NCI-H2227 (cell line): ENCODE data around the gene TMEM132A.
"Not testable (repeated sequence)": the region's sequence is repeated elsewhere in the genome, so short reads cannot be mapped to it uniquely, and the experiment has no call there.

Source experiments
- DNase-seq: peaks from one replicate; lab custom pipeline; 2025; ENCODE audit not compliant: unreplicated experiment; lab: John Stamatoyannopoulos, UW

The TMEM132A gene

DNA sequence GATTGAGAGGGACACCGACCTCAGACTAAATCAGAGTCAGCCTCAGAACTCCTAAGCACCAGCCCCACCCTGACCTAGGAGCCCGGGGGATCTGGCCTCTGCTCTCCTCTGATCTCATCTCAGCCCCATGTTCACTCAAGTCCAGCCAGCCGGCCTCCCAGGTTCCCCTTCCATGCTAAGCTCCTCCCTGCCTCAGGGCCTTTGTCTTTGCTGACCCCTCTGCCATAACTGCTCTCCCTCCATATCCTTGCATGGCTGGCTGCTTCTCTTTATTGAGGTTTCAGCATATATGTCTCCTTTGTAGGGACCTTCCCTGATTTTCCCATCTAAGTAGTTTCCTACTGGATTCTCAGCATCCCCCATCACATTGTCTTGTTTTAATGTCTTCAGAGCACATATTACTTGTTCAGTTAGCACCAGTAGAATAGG is 28.5 kb downstream of the TMEM132A start:
- no peak for DNase-seq

DNA sequence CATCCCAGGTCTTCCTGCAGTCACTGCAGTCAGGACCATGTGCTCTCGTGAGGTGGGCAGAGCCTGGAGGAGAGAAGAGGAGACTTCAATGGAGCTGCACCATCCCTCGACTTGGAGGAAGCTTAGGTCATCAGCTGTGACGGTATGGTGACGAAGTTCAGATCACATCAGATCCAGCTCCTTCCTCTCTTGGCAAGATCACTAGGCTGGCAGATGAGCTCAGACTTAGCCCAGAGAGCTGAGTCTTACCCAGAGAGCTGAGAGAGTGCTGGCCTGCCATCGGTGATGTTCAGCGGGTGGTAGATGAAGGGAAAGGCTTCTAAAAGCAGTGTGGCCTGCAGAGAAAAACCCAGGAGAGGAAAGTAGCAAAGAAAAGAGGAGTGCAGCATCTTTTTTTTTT is 29.5 kb downstream of the TMEM132A start:
- no peak for DNase-seq

DNA sequence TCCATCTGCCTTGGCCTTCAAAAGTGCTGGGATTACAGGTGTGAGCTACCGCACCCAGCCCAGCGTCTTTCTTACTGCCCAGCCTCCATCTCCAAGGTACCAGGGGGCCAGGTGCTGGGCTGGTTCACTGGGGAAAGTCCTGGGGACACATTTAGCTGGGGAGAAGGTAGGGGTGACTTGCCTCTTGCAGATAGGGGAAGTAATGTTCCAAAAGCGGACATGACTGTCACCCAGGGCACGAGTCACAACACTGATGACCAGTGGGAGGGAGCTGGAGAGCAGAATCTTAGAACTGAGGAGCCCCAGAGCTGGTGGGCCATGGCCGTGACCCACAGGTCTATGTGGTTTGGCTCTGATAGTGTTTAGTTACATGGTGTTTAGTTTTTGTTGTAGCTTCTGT is 30.2 kb downstream of the TMEM132A start:
- DNase-seq, result no peak

DNA sequence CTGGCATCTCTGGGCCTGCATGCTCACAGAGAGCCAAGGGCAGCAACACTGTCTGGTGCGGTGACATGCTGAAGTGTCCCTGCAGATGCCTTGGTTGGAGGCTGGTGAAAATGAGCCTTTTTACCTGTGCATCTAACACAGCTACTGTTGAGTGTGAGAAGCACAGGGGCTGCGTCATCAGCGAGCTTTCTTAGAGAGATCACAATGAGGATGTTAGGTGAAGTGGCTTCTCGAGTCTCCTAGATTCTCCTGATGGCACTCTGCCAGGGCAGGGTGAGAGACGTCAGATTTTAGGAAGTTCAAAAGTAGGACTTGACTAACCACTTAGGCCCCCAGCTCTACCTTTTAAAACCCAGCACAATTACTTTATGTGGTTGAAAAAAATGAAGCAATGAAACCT is 31.3 kb downstream of the TMEM132A start:
- no peak for DNase-seq

DNA sequence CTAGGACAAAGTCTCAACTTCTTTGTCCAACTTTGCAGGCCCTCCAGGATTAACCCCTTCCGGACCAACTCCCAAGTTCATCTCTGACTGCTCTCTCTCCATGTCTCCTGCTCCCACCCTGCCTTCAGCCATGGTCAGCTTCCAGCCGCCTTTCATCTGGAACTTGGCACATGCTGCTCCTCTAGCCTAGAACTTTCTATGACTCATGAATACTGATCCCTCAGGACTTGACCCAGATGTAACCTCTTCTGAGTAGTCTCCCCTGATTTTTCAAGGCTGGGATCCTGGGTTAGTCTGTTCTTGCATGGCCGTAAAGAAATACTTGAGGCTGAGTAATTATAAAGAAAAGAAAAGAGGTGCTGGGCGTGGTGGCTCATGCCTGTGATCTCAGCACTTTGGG is 32.9 kb downstream of the TMEM132A start:
- no peak for DNase-seq

DNA sequence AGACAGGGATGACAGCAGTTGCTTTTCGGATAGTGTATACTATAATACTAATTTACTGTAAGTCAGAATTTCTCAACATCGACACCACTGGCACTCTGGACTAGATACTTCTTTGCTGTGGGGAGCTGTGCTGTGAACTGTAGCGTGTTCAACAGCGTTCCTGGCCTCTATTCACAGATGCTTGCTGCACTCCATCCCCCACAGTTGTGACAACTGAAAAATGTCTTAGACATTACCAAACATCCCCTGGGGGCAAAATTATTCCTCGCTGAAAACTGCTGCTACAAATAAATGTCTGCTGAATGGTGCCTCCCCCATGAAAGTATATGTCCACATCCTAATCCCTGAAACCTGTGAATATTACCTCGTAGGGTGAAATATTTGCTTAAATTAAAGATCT is 35.2 kb downstream of the TMEM132A start:
- no peak for DNase-seq

DNA sequence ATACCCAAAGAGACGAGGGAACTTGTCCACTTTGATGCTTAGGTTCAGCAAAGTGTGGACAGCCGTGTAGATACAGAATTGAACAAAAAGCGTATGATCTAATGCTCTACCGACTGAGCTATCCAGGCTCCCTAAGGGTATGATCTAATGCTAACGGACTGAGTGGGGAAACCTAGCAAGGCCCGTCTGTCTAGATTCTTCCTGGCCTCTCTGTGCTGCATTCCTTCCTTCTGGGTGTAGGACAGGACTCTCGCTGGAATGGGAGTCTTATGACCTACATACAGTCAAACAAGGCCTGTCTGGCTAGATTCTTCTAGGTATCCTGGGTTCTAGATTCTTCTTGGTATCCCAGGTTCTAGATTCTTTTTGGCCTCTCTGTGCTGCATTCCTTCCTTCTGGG is 36.1 kb downstream of the TMEM132A start:
- DNase-seq, result no peak

DNA sequence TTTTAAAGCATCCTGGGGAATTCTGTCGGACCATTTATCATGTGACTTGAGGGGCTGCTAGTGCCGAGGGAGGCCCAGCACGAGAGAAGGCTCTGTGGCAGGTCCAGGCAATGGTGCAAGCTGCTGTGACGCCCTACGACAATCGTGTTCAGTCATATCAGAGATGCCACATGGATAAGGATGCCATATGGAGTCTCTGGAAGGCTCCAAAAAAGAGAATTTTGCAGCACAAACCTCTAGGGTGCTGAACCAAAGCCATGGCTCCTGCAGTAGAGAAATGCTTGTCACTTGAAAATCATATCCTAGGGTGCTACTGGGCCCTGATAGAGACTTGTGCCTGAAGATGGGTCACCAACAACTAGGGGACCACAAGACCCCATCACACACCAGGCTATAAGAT is 40.5 kb downstream of the TMEM132A start:
- no peak for DNase-seq

DNA sequence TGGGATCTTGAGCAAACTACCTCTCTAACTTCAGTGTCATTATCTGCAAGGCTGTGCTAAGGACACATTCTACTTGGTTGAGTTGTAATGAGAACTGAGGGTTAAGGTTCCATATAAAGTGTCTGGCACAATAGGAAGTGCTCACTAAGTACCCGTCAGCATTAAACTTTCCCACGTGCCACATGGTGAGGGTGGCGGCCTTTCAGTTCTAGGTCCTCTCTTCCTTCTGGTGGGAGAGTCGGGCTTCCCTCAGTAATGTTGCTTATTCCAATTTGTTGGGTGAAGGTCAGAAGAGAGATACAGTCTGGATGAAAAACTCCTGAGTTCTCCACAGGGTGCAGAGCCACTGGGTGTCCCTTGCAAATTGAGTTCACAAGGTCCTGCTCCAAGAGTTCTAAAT is 42.6 kb downstream of the TMEM132A start:
- no peak for DNase-seq

DNA sequence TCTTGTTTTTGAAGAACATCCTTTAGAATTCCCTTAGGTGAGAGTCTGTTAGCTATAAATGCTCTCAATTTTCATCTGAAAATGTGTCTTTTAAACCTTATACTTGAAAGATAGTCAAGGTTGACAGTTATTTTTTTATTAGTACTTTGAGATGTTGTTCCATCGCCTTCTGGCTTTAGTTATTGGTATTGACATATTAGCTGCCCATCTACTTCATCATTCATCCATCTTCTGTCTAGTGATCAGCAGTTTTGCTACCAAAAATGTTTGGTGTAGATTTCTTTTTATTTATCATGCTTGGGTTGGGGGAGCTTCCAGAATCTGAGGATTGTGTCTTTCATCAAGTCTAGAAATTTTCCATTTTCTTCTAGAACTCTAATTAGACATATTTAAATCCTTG is 44.0 kb downstream of the TMEM132A start:
- no peak for DNase-seq

DNA sequence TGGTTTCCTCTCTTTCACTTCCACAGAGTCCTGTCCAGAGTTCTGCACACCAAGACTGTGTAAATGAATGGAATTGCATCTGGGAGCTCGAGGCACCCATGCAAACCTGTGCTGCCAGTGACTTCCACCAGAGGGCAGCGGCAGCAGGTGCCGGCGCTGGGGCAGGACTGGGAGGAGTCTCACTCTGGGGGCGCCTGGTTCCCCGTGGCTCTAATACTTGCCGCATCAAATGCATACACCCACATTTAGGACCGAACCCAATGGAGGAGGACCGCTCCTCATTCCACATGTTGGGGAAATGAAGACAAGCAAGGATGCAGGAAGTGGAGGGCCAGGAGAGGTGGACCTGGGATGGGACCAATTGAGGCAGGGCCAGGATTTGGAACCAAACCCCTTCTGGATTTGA is 46.1 kb downstream of the TMEM132A start:
- peak; percentile 19 for DNase-seq

DNA sequence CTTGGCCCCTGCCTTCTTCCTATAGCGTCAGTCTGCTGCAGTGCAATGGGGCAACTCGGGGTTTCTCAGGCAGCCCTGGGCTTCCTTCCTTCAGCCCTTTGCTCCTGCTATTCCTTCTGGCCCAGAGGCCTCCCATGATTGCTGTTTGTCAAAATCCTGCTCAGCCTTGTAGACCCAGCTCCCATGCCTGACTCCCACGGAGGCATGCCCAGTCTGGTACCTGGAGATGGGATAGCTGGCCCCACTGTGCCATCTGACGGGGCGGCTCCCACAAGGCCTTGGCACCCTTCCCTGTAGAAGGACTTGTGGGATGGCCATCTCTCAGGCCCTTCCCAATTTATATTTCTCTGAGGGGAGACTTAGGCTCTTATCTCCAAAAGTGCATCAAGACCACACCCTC is 46.6 kb downstream of the TMEM132A start:
- no peak for DNase-seq

DNA sequence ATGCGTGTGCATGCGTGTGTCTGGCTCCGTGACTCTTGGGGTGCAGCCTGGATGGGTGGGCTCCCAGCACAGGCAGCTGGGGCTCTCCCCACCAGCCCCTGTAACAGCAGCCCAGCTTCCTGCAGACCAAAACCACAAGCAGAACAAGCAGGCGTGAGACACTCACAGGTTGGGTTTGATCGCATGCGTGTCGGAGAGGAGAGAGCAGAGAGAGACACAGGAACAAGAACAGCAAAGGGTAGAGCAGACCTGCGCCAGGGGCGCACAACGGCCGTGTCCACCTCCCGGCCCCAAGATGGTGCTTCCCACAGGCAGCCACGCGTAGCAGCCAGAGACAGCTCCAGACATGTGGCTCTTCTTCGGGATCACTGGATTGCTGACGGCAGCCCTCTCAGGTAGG is 47.3 kb downstream of the TMEM132A start, which contains the start of gene CD6:
Gene CD6 (plus strand): TSS at position 161 of the 400 bp plus-strand sequence. CDS start 186 bp downstream, at position 347.
- DNase-seq, result no peak

DNA sequence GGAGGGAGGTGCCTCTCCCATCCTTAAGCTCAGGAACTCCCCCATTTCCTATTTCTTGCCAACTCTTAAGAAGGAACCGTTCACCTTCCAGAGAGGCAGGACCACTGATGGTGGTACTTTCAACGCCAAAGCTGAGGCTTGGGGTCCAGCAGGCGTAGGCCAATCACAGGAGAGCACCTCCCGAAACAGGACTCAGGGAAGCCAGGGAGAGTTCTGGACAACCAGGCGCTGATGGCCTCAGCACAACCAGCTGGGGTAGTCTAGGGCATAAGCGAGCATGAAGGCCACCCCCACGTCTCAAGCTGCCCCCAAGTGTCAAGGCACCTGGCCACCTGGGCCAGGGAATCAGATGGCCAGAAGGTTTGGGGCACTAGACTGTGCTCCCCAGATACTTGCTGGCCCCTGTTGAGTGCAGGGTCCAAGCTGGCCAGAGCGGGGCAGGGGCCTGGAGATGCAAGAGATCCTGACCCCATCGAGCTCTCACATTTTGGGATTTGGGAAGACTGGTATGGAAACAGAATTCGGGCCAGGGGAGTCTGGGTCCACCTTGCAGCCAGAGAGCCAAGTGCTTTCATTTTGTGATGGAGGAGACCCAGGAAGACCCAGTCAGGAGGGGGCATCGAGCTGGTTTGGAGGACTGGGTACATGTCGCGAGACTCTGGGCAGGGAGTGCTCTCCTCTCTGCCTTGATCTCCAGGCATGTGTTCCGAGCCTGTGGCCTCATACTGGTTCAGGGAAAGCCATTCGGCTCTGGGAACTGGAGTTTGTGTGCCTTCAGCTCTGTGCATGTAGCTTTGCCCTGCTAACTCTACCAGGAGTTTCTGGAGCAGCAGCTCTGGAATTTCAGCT is 48.1 kb downstream of the TMEM132A start:
- DNase-seq, result no peak

DNA sequence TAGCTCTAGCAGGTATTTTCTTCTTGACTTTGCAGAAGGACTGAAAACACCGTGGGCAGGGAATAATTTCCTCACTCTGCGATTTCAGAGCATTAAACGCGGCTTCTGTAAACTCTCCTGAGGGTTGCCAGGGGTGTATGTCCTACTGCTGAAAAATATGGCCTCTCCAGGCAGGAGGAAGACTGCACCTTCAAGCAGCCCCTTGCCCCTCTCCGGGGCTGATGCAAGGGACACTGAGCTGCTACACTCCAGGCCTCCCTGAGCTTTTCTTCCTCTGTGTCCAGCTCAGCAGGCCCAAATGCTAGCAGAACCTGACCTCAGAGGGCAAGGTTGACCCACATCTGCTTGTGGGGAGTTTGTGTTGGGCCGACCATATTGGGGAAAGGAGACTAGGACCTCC is 49.4 kb downstream of the TMEM132A start:
- DNase-seq, result no peak

DNA sequence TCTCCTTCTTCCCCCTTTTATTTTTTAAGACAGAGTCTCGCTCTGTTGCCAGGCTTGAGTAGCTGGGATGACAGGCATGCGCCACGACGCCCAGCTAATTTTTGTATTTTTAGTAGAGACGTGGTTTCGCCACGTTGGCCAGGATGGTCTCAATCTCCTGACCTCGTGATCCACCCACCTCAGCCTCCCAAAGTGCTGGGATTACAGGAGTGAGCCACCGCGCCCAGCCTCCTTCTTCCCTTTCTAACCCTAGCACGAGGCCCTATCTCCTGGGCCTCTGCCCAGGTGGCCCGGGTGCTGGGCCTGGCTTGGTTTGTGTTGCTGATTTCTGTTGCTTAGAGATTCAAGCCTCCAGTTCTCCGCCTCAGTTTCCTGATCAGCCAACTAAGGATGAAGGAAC is 50.1 kb downstream of the TMEM132A start:
- DNase-seq, result not testable (repeated sequence)

DNA sequence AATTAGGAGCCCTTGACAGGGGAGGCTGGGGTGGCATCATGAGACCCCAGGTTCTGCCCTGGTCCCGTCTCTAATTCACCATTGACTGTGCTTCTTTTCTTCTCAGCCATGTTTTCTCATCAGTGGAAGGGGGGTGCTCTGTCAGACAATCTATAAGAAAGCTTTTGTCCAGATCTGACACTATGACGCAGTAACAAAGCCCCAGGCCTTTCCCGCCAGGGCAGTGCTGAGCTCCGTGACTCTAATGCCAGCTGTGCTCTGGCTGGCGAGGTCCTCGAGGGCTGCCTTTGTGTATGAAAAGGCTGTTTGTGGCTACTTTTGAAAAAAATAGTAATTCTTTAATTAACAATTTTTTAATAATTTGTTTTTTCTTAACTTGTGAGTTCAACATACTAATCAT is 50.5 kb downstream of the TMEM132A start:
- no peak for DNase-seq

DNA sequence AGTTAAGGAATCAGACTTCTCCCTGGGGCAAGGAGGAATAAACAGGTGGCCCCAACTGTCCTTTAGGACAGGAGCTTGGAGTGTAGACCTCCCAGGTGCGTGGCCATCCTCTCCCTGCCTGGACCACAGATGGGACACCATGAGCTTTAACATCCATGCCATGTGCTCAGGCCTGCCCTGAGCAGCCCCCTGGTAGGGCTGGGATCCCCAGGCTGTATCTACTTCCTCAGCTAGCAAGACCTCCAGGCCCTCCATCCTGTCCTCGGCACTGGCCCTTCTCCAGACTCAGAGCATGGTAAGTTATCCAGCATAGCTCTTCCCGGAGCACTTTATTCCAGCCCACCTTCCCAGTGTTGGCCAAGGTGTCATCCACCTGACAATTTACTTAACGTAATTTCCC is 53.0 kb downstream of the TMEM132A start:
- no peak for DNase-seq

DNA sequence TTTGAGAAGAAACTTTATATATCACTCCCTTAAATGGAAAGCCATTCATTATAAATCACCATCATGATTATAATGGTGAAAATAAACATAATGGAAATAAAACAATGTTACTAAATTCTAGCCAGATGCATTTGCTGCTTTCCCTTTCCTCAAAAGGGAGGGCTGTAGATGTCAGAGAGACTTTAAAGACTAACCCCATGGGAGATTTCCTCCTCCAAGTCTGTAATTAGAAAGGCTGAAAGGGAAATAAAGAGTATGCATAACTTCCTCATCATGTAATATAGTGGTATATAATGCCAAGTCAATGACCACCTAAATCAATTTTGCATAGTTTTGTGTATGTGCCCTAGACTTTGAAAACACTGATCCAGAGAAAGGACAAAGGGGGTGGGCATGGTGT is 53.6 kb downstream of the TMEM132A start:
- DNase-seq, result no peak

DNA sequence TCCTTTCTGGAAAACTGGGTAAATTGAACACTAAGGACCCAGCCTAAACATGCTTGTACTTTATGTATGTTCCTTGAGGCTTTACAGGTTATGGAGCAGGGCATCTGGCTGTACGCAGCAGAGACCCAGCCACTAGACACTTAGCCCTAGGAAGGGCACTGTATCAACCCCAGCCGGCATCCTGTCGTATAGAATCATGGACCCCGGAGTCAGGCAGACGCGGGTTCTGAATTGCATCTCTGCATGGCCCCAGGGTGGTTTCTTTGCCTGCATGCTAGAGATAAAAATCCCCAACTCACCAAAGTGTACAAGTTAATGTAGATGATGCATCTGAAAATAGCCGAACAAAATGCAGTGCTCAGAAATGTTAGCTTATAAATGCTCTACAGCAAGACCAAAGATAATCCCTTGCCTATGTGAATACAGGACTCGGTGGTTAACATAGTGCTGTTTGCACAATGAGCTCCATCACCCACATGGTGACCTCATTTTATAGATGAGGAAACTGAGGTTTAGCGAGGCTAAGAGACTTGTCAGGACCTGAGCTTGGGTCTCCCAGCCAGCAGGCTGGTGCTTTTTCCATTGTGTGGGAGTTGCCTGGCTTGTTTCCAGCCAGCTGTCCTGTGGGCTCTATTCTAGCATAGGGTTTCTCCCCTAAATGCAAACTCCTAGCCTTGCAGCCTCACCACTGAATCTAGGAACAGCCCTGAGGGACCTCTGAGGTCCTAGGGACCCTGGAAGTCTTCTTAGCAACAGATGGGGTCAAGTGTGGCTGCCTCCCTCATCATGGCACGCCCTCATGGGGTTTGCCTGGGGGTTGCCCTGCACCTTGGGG is 54.5 kb downstream of the TMEM132A start:
- no peak for DNase-seq

DNA sequence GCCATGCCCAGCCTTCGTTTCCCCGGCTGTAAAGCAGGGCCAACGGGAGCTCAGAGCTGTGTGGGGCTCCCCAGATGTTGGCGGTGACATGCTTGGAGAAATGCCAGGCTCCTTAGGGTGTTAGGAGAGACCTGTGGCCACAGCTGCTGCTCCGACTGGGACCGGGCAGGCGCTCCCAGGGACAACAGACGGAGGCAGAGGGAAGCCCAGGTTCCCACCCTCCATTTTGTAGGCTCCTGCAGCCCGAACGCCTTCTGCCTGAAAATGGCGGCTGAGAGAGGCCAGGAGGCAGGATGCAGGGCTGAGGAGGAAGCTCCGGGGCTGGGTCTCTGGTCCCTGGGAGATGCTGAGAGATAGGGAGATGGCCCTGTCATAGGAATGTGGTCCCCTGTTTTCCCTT is 57.3 kb downstream of the TMEM132A start:
- no peak for DNase-seq

DNA sequence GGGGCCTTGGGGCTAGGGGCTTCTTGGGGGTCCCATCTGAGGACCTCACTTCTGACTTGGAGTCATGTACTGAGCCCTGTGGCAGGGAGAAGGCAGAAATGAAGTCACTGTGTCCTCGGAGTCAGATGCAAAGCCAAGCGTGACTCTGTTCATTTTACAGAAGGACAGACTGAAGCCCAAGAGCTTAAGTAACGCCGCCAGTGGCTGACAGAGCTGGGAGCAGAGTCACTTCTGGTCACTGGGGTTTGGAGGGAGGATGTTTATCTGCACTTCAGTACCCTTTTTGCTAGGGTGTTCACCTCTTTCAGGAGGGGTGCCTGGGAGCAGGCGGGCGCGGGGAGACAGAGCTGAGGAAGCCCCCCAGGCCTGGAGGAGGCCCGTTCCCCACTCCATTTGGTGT is 57.9 kb downstream of the TMEM132A start:
- DNase-seq, result no peak
